Glutamatergic neuron (in vitro differentiated cells): Measurements from ENCODE around the gene GCNT1. TPM values are rescaled to one million over a fixed set of nuclear protein-coding genes. Genes with fewer than 3 reads are reported as not detected.

ENCODE experiments used
- DNase-seq: peaks from one replicate; pipeline ENCODE4 v3.0.0; 2022
- H3K27ac Mint-ChIP-seq: one replicate; pipeline ENCODE4 v1.8.0; 2020; ENCODE audit warnings: mild to moderate bottlenecking, mixed read lengths, inconsistent platforms; ENCODE audit not compliant: unreplicated experiment
- H3K27me3 Mint-ChIP-seq: one replicate; pipeline ENCODE4 v1.8.0; 2020; ENCODE audit warnings: mild to moderate bottlenecking, moderate library complexity, mixed read lengths, inconsistent platforms; ENCODE audit not compliant: unreplicated experiment
- H3K36me3 Mint-ChIP-seq: one replicate; pipeline ENCODE4 v1.8.0; 2020; ENCODE audit warnings: mild to moderate bottlenecking, mixed read lengths, inconsistent platforms; ENCODE audit not compliant: unreplicated experiment
- H3K4me1 Mint-ChIP-seq: one replicate; pipeline ENCODE4 v1.8.0; 2020; ENCODE audit warnings: mild to moderate bottlenecking, low read depth, mixed read lengths, inconsistent platforms; ENCODE audit not compliant: unreplicated experiment
- H3K4me3 Mint-ChIP-seq: one replicate; pipeline ENCODE4 v1.8.0; 2020; ENCODE audit warnings: mild to moderate bottlenecking, mixed read lengths, inconsistent platforms; ENCODE audit not compliant: unreplicated experiment
- H3K9me3 Mint-ChIP-seq: one replicate; pipeline ENCODE4 v1.8.0; 2020; ENCODE audit warnings: mild to moderate bottlenecking, moderate library complexity, mixed read lengths, inconsistent platforms; ENCODE audit not compliant: unreplicated experiment
- total RNA-seq: library from RNA; stranded (reverse); fragmentation: NEBNext Ultra II Directional; extraction: Animal tissue kit (Norgen Biotek cat#: 25700); gene quantifications from one replicate; pipeline ENCODE4 v1.2.1, GENCODE V29; 2021; ENCODE audit not compliant: unreplicated experiment
- TF ChIP-seq, protein P1 (sequence below): fragments of 200-600 bp; sonication (generic); IDR thresholded peaks from one replicate; pipeline ENCODE4 v1.5.0; 2021; ENCODE audit not compliant: partially characterized antibody, unreplicated experiment

GCNT1 gene
- total RNA-seq, 1 donor from 2014 or later, result 1.2 TPM

DNA sequence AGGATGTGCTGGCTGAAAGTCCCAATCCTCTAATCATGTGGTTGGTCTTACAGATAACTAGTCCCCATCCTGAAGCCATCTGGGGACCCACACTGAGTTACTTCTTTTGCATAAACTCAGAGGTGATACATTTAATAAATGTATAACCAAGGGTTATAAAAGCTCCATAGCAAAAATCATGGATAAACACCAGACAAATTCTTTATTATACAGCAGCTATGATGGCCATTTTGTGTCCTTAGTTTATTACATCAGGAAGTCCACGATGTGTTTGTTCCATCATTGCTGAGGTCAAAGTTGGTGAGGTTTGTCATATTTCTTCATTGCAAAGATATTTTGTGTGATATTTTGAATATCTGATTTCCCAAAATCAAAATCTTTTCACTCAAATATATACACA is 80.2 kb downstream of the GCNT1 start:
- Mint-ChIP-seq H3K27ac (no peak overlapping the region), H3K27me3 (no peaks in the 10 kb centered on the region)
- DNase-seq, result no peak

GRCh38 chr9:76542360-76542759 is 83.4 kb downstream of the GCNT1 start:
- Mint-ChIP-seq H3K4me1 (no peaks in the 10 kb centered on the region), H3K36me3 (no peaks in the 10 kb centered on the region), H3K9me3 (no peaks in the 10 kb centered on the region), H3K27me3 (no peaks in the 10 kb centered on the region), H3K27ac (no peak overlapping the region), H3K4me3 (no peak overlapping the region)
- TF ChIP-seq, protein P1, sequence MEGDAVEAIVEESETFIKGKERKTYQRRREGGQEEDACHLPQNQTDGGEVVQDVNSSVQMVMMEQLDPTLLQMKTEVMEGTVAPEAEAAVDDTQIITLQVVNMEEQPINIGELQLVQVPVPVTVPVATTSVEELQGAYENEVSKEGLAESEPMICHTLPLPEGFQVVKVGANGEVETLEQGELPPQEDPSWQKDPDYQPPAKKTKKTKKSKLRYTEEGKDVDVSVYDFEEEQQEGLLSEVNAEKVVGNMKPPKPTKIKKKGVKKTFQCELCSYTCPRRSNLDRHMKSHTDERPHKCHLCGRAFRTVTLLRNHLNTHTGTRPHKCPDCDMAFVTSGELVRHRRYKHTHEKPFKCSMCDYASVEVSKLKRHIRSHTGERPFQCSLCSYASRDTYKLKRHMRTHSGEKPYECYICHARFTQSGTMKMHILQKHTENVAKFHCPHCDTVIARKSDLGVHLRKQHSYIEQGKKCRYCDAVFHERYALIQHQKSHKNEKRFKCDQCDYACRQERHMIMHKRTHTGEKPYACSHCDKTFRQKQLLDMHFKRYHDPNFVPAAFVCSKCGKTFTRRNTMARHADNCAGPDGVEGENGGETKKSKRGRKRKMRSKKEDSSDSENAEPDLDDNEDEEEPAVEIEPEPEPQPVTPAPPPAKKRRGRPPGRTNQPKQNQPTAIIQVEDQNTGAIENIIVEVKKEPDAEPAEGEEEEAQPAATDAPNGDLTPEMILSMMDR, result no peak
- DNase-seq, result no peak

More for the DNA sequence above, 80.2 kb downstream of the GCNT1 start:
- Mint-ChIP-seq H3K4me1 (no peaks in the 10 kb centered on the region), H3K9me3 (no peaks in the 10 kb centered on the region), H3K36me3 (no peaks in the 10 kb centered on the region), H3K4me3 (no peak overlapping the region)
- TF ChIP-seq, protein P1, result no peak

GRCh38 chr9:76545191-76545590 is 86.2 kb downstream of the GCNT1 start:
- DNase-seq, result no peak
- no peaks in the 10 kb centered on the region for H3K4me1 Mint-ChIP-seq
- H3K27me3 Mint-ChIP-seq, result no peaks in the 10 kb centered on the region
- H3K36me3 Mint-ChIP-seq, result no peaks in the 10 kb centered on the region
- H3K4me3 Mint-ChIP-seq, result no peak overlapping the region
- H3K27ac Mint-ChIP-seq, result no peak overlapping the region
- TF ChIP-seq, protein P1, result no peak
- no peaks in the 10 kb centered on the region for H3K9me3 Mint-ChIP-seq

DNA sequence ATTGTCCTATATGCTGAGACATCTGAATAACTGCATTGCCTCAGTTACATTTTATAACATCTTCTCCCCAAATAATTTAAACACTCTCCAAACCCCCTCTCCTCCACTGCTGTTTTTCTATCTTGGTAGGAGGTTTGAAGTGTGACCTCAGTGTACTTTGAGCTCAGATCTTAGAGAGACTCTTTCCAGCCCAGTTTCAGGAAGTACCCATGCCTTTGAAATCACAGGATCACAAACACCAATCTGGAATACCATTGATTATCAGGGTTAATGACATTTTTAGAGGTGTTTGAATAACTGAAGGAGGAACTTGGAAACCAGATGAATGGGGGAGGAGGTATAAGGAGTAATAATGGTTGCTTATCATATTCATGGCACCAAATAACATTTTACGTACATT is 93.2 kb downstream of the GCNT1 start:
- no peak overlapping the region for H3K4me3 Mint-ChIP-seq
- DNase-seq, result no peak
- H3K36me3 Mint-ChIP-seq, result no peaks in the 10 kb centered on the region
- no peaks in the 10 kb centered on the region for H3K27me3 Mint-ChIP-seq
- TF ChIP-seq, protein P1, result no peak
- H3K4me1 Mint-ChIP-seq, result no peaks in the 10 kb centered on the region
- no peak overlapping the region for H3K27ac Mint-ChIP-seq
- H3K9me3 Mint-ChIP-seq, result no peaks in the 10 kb centered on the region

DNA sequence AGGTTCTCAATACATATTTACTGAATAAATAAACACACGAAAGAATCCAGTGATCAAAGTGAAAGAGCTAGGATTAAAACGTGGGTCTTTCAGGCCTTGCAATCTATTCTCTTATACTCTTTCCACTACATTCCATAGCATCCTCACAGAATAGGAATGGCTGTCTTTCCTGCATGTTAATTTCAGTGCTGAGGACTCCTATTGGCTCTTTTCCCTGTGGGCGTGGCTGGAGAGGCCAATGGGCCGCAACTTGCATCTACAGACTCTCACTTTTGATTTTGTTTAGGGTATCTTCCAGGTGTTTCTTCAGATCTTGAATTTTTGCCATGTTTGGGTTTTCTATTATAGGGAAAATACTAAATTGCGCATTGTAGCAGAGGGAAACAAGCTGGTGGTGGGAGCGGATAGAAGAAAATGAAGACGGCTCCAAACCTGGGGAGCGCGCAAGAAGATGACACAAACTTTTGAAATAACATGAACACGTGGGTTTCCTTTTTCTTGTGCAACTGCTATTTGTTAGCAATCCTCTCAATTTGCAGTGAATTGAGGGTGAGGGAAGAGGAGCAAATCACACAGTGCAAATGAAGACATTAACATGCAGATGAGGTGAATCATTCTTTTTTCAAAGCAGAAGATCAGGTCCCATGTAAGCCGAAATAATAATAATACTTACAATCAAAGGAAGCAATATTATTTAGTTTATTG is 93.9 kb downstream of the GCNT1 start:
- no peaks in the 10 kb centered on the region for H3K9me3 Mint-ChIP-seq
- no peak overlapping the region for H3K27ac Mint-ChIP-seq
- H3K4me3 Mint-ChIP-seq, result no peak overlapping the region
- no peak for DNase-seq
- H3K4me1 Mint-ChIP-seq, result no peaks in the 10 kb centered on the region
- no peaks in the 10 kb centered on the region for H3K27me3 Mint-ChIP-seq
- TF ChIP-seq, protein P1, result no peak
- H3K36me3 Mint-ChIP-seq, result no peaks in the 10 kb centered on the region
